HG03439 (cell line): ENCODE measurements around the gene NT5C1B.
"Not testable (repeated sequence)": the region's sequence is repeated elsewhere in the genome, so short reads cannot be mapped to it uniquely, and the experiment has no call there.

Experiments
- ATAC-seq: cut with Tn5 transposase; IDR thresholded peaks from one replicate; pipeline ENCODE4 v1.9.1; 2021; ENCODE audit warnings: mild to moderate bottlenecking, moderate library complexity; ENCODE audit not compliant: unreplicated experiment

Gene NT5C1B

DNA sequence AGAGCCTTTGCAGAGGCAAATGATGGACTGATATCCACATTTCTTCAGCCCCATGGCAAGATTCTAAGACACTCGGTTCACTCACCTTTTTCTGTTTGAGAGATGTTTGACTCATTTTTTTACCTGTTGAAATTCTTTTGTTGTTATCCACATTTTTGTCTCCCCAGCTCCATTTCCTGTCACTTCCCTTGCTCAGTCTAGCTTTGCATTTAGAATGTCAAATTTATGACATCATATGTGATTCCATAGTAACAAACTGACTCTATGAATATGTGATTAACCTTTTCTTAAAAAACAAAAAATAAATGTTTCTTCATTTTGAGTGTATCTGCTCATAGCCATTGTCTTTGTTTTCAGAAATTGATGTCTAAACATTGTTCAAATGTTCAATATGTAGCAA, at the start of gene NT5C1B:
Gene NT5C1B (minus strand): TSS at position 216 of the 400 bp plus-strand sequence. CDS start 101 bp downstream, at position 115.
- no peak for ATAC-seq

DNA sequence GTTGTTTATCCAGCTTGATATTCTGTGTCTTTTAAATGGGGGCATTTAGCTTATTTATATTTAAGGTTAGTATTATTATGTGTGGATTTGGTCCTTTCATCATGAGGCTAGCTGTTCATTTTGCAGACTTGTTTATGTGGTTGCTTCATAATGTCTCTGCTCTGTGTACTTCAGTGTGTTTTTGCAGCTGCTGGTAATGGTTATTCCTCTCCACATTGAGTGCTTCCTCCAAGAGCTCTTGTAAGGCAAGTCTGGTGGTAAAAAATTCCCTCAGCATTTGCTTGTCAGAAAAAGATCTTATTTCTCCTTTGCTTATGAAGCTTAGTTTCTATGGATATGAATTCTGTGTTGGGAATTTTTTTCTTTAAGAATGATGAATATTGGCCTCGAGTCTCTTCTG, 47.8 kb upstream of the NT5C1B start:
- no peak for ATAC-seq

DNA sequence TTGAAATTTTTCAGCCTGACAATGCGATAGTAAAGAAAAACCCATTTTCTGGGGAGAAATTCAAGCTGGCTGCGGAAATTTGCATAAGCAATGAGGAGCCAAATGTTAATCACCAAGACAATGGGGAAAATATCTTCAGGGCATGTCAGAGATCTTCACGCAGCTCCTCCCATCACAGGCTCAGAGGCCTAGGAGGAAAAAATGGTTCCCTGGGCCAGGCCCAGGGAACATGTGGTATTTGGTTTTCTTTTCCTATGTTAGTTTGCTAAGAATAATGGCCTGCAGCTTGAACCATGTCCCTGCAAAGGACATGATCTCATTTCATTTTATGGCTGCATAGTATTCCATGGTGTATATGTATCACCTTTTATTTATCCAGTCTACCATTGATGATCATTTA, 43.3 kb upstream of the NT5C1B start:
- ATAC-seq = not testable (repeated sequence)

DNA sequence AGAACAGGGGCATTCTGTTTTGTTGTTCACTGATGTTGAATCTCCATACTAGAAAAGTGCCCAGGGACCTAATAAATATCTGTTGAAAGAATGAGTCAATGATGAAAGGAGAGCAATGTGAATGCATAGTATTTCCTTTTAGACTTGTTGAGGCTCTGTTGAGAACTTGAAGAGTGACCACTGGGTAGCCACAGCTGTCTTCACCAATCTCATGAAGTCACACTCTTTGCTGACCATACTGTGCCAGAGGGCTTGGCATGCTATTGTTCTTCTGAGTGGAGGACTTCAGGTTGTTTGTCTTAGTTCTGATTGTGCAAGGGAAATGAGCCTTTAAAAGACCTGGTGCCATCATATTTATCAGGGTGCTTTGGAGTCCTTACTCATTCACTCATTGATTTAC, 41.6 kb upstream of the NT5C1B start:
- ATAC-seq = no peak

DNA sequence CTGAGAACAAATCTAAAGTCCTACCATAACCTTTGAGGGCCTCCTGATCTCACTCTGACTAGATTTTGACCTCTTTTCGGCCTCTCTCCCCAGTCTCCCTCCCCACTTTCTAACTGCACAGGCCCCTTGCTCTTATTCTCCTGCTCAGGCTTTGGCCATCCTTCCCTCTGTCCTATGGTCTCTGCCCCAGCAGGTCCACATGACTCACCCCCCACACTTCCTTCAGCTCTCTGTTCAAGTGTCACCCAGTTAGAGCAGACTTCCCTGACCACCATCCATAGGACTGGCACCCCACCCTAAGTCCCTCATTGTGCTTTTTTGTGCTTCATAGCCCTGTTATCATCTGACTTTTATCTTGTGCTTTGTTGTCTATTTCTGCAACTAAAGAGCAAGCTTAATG, 41.2 kb upstream of the NT5C1B start:
- no peak for ATAC-seq

DNA sequence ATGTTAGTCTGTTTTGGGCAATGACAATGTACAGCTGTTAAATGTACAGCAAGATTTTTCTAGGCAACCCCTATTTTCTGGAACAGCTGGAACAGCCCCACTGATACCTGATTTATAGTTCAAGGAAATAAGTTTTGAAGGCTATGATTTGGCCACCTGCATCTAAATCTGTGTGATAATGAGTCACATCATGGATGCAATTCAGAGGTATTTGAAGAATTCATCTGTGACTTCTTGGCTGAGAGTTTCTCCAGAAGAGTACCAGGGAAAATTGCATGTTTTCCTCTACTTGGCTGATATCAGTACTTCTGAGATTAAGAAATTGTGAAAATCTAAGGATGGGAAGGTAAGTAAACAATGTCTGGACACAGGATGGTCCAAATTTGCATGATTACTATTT, 40.7 kb upstream of the NT5C1B start:
- no peak for ATAC-seq

DNA sequence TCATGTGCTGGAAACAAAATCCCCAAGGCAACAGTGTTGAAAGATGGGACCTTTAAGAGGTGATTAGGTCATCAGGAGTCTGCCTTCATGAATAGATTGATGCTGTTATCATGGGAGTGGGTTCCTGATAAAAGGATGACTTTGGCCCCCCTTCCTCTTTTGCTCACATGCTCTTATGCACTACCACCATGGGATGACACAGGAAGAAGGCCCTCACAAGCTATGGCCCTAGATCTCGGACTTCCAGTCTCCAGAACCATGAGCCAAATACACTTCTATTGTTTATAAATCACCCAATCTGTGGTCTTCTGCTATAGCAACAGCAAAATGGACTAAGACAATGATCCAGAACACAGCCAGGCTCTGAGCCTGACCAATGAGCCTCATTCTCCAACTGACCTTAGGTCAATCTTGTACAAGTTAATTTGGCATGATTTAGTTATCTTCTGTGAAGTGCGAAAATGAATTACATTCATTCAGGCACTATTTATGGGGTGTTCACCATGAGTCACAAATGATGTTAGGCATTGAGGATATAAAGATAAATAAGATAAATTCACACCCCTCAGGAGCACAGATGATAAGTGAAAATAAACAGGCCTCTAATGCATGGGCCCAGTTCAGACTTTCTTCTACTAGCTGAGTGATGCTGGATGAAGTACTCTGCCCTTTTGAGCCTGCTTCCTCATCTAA, 37.7 kb upstream of the NT5C1B start:
- ATAC-seq = no peak

DNA sequence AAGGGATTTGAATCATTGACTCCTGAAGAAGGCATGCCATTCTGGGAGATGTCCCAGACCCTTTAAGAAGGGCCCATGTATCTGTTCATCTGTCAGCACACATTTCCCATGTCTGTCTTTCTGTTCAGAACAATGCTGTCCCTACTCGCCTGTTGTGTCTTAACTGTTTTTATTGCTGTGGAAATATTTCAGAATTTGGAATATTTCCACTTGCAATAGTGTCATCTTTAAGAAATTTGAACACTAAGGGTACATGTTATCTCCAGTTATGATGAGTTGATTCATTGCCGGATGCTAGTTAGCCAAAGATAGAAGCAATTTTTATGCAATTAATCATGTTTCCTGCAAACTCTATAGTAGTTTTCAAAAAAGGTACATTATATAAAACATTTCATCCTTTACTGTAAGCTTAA, 36.9 kb upstream of the NT5C1B start:
- no peak for ATAC-seq

DNA sequence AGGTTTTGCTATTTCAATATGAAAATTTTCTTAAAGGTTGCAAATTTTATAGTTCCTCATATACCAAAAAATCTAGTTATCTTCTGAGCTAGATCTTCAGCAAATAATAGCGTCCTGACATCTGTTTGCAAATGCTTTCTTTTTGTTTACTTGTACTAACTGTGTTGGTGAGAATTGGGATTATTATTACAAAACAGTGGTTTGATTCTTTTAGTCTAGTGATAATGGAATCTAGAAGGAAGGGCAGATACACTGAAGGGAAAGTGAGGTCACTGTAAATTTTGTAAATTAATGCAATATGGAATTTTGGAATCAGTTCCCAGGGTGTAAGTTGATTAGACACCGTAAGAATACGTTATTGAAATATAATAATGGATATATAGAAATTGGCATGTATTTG, 36.2 kb upstream of the NT5C1B start:
- ATAC-seq = no peak

DNA sequence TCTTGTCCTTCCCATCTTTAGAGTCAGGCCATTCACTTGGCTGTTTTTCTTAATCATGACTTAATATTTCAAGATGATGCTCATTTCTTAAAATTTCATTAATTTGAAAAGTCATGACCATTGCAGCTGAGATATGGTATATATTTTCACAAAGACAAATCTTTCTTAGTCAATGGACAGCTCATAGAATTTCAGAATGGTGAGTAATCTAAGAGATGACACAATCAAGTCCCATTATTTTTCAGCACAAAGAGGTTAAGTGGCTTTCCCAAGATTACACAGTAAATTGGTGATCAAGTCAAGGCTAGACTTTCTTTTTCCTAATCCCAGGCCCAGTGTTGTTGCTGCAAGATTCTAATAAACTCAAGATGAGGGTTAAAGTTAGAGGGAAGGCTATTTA, 34.4 kb upstream of the NT5C1B start:
- no peak for ATAC-seq

DNA sequence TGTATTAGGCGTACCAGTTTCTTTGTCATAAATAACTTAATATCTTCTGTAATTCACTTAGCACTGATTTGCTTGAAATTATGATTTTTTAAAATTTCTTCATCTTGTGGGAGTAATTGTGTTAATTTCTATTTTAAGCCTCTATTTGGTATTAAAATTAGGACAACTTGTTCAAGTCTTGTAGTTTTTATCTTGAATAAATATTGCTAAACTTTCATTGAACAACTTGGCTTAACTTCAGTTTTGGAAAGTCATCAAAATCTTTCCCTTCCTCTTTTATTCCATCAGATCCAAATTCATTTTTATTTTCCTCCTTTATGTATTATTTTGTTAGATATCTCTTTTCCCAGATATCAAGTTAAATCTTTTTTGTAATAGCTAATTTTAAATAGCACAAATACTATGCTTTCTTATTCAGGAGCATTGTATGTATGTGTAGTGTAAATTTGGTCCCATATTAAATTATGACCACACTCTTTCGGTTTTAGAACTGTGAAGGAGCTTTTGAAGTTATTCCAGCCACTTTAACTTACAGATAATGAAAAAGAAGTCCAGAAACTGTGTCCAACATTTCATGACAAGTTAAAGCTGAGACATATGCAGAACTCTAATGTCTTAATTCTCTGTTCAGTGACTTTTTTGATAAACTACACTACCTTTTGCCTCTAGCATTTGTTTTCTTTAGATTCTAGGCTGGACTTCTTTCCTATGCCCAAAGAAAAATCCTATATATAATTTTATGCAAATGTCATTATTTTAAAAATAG, 31.7 kb upstream of the NT5C1B start:
- ATAC-seq = no peak

DNA sequence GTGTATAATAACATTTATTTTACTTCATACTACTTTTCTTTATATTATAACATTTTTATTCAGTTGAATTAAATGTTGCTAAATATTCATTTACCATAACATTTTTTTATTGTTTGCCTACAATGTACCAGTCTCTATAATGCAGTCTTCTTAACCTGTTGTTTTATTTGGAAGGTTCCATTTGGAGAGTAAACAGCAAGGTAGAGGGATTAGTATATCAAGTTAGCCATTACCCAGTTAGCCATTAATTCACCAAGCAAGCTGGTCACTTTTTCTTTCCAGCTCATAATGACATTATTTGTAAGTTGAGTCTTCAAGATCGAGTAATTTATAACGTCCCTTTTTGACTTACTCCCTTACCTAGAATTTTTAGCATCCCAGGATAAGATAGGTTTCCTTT, 29.7 kb upstream of the NT5C1B start:
- ATAC-seq = no peak

DNA sequence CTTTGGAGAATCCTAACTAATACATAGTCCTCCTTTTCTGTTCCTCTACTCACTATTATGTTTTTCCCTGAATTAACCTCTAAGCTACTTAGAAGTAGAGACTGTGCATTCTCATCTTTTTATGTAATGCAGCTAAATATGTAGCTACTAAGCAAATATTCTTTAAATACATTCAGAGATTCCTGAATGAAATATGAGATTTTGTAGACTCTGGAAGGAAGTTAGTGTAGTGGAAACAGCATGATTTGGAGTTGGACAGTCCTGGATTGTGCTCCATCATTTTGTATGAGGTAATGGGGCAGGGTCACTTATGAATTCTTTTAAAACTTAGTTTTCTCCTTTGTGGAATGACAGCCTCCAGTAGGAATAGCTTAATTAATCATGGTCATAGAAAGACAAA, 24.7 kb upstream of the NT5C1B start:
- ATAC-seq = no peak

DNA sequence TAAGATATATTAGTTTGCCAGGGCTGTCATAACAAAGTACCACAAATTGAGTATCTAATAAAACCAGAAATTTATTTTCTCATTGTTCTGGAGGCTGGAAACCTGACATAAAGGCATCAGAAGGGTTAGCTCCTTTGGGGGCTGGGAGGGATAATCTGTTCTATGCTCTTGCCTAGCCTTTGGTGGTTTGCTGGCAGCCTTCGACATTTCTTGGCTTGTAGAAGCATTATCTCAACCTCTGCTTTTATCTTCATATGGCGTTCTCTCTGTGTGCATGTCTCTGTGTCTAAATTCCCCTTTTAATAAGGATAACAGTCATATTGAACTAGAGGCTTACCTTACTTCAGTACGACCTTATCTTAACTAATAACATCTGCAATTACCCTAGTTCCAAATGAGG, 22.8 kb upstream of the NT5C1B start:
- no peak for ATAC-seq

DNA sequence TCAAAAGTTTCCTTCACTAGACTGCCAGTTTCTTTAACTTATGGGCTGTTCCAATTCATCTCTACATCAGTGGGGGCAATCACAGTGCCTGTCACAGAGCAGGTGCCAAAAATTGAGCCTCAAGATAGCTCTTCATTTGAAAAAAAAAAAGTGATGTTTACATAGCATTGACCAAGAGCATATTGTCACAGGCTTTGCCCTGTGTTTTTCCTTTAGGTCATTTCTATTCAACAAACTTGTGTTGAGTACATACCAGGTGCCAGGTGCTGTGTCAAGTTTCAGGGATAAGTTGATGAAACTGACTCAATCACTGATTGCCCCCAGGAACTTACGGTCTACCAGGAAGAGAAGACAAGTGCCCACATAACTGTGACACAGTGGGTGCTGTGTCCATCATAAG, 22.2 kb upstream of the NT5C1B start:
- no peak for ATAC-seq

DNA sequence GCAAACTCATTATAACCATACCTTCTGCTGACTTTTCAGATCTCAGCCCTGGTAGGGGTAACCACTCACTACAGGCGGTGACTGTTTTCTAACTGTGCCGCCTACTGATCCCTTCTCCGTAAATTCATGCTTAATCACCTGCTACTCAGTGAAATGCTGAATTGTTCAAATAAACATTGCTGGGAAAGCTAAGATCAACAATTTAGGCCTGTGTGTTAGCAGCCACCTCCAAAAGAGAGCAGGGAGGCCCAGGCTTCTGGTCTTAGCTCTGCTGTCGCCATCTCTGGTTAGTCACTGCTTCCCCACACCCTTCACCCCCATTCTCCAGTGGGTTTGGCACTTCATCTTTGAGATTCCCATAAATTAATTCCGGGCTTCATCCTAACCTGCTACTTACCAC, 21.8 kb upstream of the NT5C1B start:
- no peak for ATAC-seq

DNA sequence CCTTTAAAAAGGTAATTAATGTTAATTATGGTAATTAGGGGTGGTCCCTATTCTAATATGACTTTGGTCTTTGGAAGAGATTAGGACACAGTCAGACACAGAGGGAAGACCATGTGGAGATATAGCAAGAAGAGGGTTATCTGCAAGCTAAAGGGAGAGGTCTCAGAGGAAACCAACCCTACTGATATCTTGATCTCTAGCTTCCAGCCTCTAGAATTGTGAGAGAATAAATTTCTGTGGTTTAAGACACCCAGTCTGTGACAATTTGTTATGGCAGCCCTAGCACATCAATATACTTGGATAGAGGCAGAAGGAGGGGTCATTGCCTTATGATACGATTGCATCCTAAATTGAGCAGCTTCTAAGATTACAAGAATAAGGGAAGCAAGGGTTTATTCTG, 21.3 kb upstream of the NT5C1B start:
- ATAC-seq = no peak

DNA sequence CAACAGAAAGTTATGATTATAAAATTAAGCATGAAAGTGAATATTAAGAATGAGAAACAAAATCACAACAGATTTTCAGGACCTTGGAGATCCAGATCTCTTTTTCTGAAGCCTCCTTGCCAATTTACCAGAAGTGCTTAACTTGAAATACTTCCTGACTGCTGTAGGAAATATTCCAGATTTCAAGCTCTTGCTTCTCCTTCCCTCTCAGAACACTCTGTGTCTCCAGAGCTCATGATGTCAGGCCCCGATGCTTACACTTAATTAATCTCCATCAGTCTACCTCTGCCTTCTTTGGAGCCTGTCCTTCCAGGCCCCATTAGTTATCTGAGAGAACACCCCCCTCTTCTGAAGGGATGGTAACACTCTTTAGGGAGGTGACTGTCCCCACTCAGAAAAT, 20.7 kb upstream of the NT5C1B start:
- no peak for ATAC-seq

DNA sequence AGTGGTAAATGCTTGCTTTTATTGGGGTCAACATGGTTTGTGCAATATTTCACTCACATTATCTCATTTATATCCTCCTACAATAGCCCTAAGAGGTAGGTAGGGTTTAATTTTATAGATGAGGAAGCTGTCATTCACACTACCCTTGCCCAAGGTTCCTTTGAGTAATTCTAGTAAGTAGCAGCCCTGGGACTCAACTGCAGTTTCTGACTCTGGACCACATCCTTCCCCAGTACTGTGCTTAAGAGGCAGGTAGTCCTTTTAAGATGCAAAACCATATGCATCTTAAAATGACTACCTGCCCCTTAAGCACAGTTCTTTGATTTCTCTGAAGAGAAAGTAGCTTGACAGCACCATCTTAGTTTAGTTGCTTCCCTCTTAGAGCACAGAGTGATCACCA, 15.7 kb upstream of the NT5C1B start:
- no peak for ATAC-seq

DNA sequence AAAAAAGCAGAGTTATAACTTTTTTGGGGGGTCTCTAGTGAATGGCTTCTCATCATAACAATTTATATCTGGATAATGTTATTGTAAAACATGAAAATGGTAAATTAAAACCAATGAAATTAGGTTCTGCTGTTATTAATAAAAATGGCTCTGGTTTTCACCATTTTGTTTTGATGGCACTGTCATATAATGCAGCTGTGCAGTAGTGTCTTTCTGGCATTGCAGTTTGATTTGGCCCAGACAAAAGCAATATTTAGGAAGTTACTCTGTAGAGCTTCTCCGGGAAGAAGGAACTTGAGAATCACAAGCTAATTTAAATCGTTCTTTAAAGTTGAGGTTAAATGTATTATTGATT, 15.1 kb upstream of the NT5C1B start:
- ATAC-seq = no peak

DNA sequence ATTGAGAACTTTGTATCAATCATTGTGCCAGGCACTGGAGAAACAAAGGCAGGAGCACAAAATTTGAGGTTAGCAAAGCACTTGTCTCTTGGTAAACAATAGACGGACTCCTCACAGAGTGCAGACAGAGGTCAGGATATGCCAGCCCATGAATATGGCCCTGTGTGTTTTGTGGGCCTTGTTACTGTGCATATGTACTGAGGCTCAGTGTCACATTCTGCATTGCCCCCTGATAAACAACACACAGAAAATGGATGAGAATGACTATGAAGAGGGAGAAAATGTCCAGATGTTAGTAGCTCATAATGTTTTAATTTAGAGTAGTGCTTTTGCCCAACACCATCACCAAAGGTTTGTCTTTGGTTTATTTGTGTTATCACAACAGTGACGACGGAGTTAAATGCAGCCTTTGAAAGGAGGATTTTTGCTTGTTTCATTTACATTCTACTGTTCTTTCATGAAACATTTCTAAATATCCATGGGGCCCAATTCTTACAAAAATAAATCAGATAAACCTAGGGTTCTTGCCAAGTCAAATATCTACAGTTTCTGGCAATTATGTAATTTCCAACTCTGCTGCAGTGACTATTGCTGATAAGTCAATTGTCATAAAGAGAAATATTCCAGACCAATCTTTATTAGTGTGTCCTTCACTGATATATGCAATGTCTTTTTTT, 14.6 kb upstream of the NT5C1B start:
- ATAC-seq = no peak

DNA sequence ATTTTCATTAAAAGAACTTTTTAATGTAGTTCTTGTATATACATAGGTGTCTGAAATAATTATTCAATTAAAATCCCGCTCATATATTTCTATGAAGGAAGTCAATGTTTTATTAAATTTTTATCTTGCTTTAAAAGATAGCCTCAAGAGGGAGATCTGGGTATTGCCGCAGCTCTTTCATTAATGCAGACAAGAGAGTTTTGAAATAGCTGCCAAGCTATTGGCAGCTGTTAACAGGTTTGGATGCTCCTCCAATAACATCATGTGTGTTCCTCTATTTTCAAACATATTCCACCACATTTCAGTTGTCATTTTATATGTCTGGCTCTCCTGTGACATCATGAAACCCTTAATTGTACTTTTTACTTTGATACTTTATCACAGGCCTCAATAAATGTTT, 12.9 kb upstream of the NT5C1B start:
- no peak for ATAC-seq
